Mucosa of rectum (tissue), 2 donors: ENCODE measurements around the gene ADARB2.

Experiments used
- H3K27ac ChIP-seq, 2 donors: one replicate each; pipeline ENCODE4 v1.7.0; 2013; ENCODE audit warnings: inconsistent platforms in 2 of 2, low read depth in 2 of 2, low read length in 2 of 2
- H3K27me3 ChIP-seq, 2 donors: one replicate each; pipeline ENCODE4 v1.7.0; 2013; ENCODE audit warnings: low read length in 2 of 2; ENCODE audit not compliant: control insufficient read depth in 2 of 2, insufficient read depth in 2 of 2
- H3K36me3 ChIP-seq, 2 donors: one replicate each; pipeline ENCODE4 v1.7.0; 2013; ENCODE audit warnings: low read length in 2 of 2; ENCODE audit not compliant: control insufficient read depth in 2 of 2, insufficient read depth in 2 of 2
- H3K4me1 ChIP-seq, 2 donors: one replicate each; pipeline ENCODE4 v1.7.0; 2013; ENCODE audit warnings: low read length in 2 of 2, mild to moderate bottlenecking in 1 of 2; ENCODE audit not compliant: control insufficient read depth in 2 of 2, insufficient read depth in 2 of 2
- H3K4me3 ChIP-seq, 2 donors: one replicate each; pipeline ENCODE4 v1.7.0; 2013; ENCODE audit warnings: low read length in 2 of 2
- H3K9ac ChIP-seq, 2 donors: one replicate each; pipeline ENCODE4 v1.7.0; 2013; ENCODE audit warnings: low read length in 2 of 2, low read depth in 1 of 2, mild to moderate bottlenecking in 1 of 2
- H3K9me3 ChIP-seq, 2 donors: one replicate each; pipeline ENCODE4 v1.7.0; 2013; ENCODE audit warnings: low read length in 2 of 2; ENCODE audit not compliant: control insufficient read depth in 2 of 2
- donor health status: healthy.
- donor health status: Normal muscosa, but diverticular disease.

ADARB2 gene

GRCh38 chr10:1412531-1413189 is 324.7 kb downstream of the ADARB2 start:
- H3K4me1 ChIP-seq, result no peaks in the 10 kb centered on the region
- no peak overlapping the region for H3K9ac ChIP-seq
- peaks cover 2 to 10% of the 10 kb centered on the region in 2 donors for H3K27me3 ChIP-seq
- no peak overlapping the region for H3K4me3 ChIP-seq
- H3K36me3 ChIP-seq, result no peaks in the 10 kb centered on the region
- no peaks in the 10 kb centered on the region for H3K9me3 ChIP-seq
- H3K27ac ChIP-seq, result no peak overlapping the region

- Histone ChIP-seq H3K9me3 (no peaks in the 10 kb centered on the region), H3K4me3 (no peak overlapping the region), H3K27ac (no peak overlapping the region), H3K4me1 (no peaks in the 10 kb centered on the region), H3K9ac (no peak overlapping the region), H3K27me3 (peaks cover 2 to 10% of the 10 kb centered on the region in 2 donors), H3K36me3 (no peaks in the 10 kb centered on the region)
Observed at GRCh38 chr10:1411956-1412355, 325.4 kb downstream of the ADARB2 start.

- no peak overlapping the region for H3K9ac ChIP-seq
- H3K4me3 ChIP-seq, result no peak overlapping the region
- no peaks in the 10 kb centered on the region for H3K9me3 ChIP-seq
- no peak overlapping the region for H3K27ac ChIP-seq
- H3K36me3 ChIP-seq, result no peaks in the 10 kb centered on the region
- H3K4me1 ChIP-seq, result no peaks in the 10 kb centered on the region
- H3K27me3 ChIP-seq, result peaks cover 2 to 10% of the 10 kb centered on the region in 2 donors
Observed at GRCh38 chr10:1411451-1411850, 325.9 kb downstream of the ADARB2 start.

GRCh38 chr10:1410469-1411395 is 326.6 kb downstream of the ADARB2 start:
- Histone ChIP-seq H3K9me3 (no peaks in the 10 kb centered on the region), H3K36me3 (no peaks in the 10 kb centered on the region), H3K4me1 (no peaks in the 10 kb centered on the region), H3K27ac (no peak overlapping the region), H3K27me3 (peaks cover 2 to 10% of the 10 kb centered on the region in 2 donors), H3K9ac (no peak overlapping the region), H3K4me3 (no peak overlapping the region)

- Histone ChIP-seq H3K4me3 (no peak overlapping the region), H3K9ac (no peak overlapping the region), H3K27me3 (peaks cover 2 to 10% of the 10 kb centered on the region in 2 donors), H3K36me3 (no peaks in the 10 kb centered on the region), H3K27ac (no peak overlapping the region), H3K4me1 (no peaks in the 10 kb centered on the region), H3K9me3 (no peaks in the 10 kb centered on the region)
Observed at GRCh38 chr10:1410032-1410431, 327.3 kb downstream of the ADARB2 start.

GRCh38 chr10:1409392-1409791 is 327.9 kb downstream of the ADARB2 start:
- Histone ChIP-seq H3K27ac (no peak overlapping the region), H3K36me3 (no peaks in the 10 kb centered on the region), H3K4me1 (no peaks in the 10 kb centered on the region), H3K9ac (no peak overlapping the region), H3K4me3 (no peak overlapping the region), H3K9me3 (no peaks in the 10 kb centered on the region), H3K27me3 (peaks cover 2 to 10% of the 10 kb centered on the region in 2 donors)

- Histone ChIP-seq H3K27ac (no peak overlapping the region), H3K9me3 (no peaks in the 10 kb centered on the region), H3K4me1 (no peaks in the 10 kb centered on the region), H3K9ac (no peak overlapping the region), H3K27me3 (peaks cover 2 to 10% of the 10 kb centered on the region in 2 donors), H3K4me3 (no peak overlapping the region), H3K36me3 (no peaks in the 10 kb centered on the region)
Observed at GRCh38 chr10:1408651-1409367, 328.5 kb downstream of the ADARB2 start.

- H3K4me3 ChIP-seq, result no peak overlapping the region
- peaks cover 0 to 3% of the 10 kb centered on the region in 2 donors for H3K27me3 ChIP-seq
- H3K9ac ChIP-seq, result no peak overlapping the region
- H3K27ac ChIP-seq, result no peak overlapping the region
- H3K36me3 ChIP-seq, result no peaks in the 10 kb centered on the region
- H3K9me3 ChIP-seq, result no peaks in the 10 kb centered on the region
- H3K4me1 ChIP-seq, result no peaks in the 10 kb centered on the region
Observed at GRCh38 chr10:1406967-1407945, 330.1 kb downstream of the ADARB2 start.

- Histone ChIP-seq H3K27ac (no peak overlapping the region), H3K4me3 (no peak overlapping the region)
Observed at GRCh38 chr10:1406132-1406966, 331.0 kb downstream of the ADARB2 start.

More at GRCh38 chr10:1406132-1406966, 331.0 kb downstream of the ADARB2 start:
- H3K36me3 ChIP-seq, result no peaks in the 10 kb centered on the region
- H3K9ac ChIP-seq, result no peak overlapping the region
- H3K4me1 ChIP-seq, result no peaks in the 10 kb centered on the region
- no peaks in the 10 kb centered on the region for H3K9me3 ChIP-seq
- no peaks in the 10 kb centered on the region for H3K27me3 ChIP-seq
